Endodermal cell (in vitro differentiated cells): Measurements from ENCODE around the gene BOD1L1. TPM values are rescaled to one million over a fixed set of nuclear protein-coding genes. Genes with fewer than 3 reads are reported as not detected.
"Not testable (repeated sequence)": the region's sequence is repeated elsewhere in the genome, so short reads cannot be mapped to it uniquely, and the experiment has no call there.

Experiments
- DNase-seq: peaks from one replicate; pipeline ENCODE4 v3.0.0-alpha.2; 2017
- H3K27ac ChIP-seq: 2 replicates; pipeline ENCODE4 v1.5.1; 2013; ENCODE audit warnings: mild to moderate bottlenecking, low read depth, low read length, moderate library complexity
- H3K27me3 ChIP-seq: 2 replicates; pipeline ENCODE4 v1.6.1; 2013; ENCODE audit warnings: mild to moderate bottlenecking, low read length, moderate library complexity; ENCODE audit not compliant: insufficient read depth, control insufficient read depth, poor library complexity, severe bottlenecking
- H3K36me3 ChIP-seq: 2 replicates; pipeline ENCODE4 v1.7.0; 2013; ENCODE audit warnings: mild to moderate bottlenecking, low read length, moderate library complexity; ENCODE audit not compliant: control insufficient read depth, insufficient read depth
- H3K4me1 ChIP-seq: one replicate; pipeline ENCODE4 v1.7.0; 2013; ENCODE audit warnings: low read length; ENCODE audit not compliant: control insufficient read depth, insufficient read depth
- H3K4me3 ChIP-seq: 2 replicates; pipeline ENCODE4 v1.5.1; 2013; ENCODE audit warnings: mild to moderate bottlenecking, low read length, moderate library complexity
- H3K9ac ChIP-seq: 2 replicates; pipeline ENCODE4 v1.6.1; 2013; ENCODE audit warnings: mild to moderate bottlenecking, low read length, moderate library complexity; ENCODE audit not compliant: poor library complexity, severe bottlenecking; ENCODE audit errors: extremely low read depth
- H3K9me3 ChIP-seq: 2 replicates; pipeline ENCODE4 v1.6.1; 2013; ENCODE audit warnings: mild to moderate bottlenecking, low read length, moderate library complexity; ENCODE audit not compliant: control insufficient read depth
- H3K27ac Mint-ChIP-seq: 2 replicates; pipeline ENCODE4 v1.8.0; 2020; ENCODE audit warnings: mixed read lengths
- H3K27me3 Mint-ChIP-seq: 2 replicates; pipeline ENCODE4 v1.8.0; 2021; ENCODE audit warnings: mild to moderate bottlenecking, mixed read lengths; ENCODE audit not compliant: insufficient read depth
- H3K36me3 Mint-ChIP-seq: 2 replicates; pipeline ENCODE4 v1.8.0; 2020; ENCODE audit warnings: low read depth, mixed read lengths
- H3K4me1 Mint-ChIP-seq: 2 replicates; pipeline ENCODE4 v1.8.0; 2020; ENCODE audit warnings: mixed read lengths
- H3K4me3 Mint-ChIP-seq: 2 replicates; pipeline ENCODE4 v1.8.0; 2020; ENCODE audit warnings: mild to moderate bottlenecking, moderate library complexity, mixed read lengths
- H3K9me3 Mint-ChIP-seq: 2 replicates; pipeline ENCODE4 v1.8.0; 2020; ENCODE audit warnings: mild to moderate bottlenecking, mixed read lengths
- CTCF ChIP-seq: fragments of 200-600 bp; sonication (generic); conservative IDR thresholded peaks from 2 replicates; pipeline ENCODE4 v1.5.0; 2021; ENCODE audit warnings: antibody characterized with exemption, mild to moderate bottlenecking
- WGBS, 2 experiments: methylation state at CpG; one replicate each; pipeline versions ENCODE4 v1.1.5 to v1.1.7; 2013; ENCODE audit warnings: missing lambda C conversion rate in 2 of 2, mixed read lengths in 1 of 2; ENCODE audit not compliant: insufficient coverage in 1 of 2, insufficient read length in 1 of 2; 5-methylcytosine and 5-hydroxymethylcytosine counted together
- total RNA-seq, 2 donors: library from RNA; stranded (reverse); fragmentation: NEBNext Ultra II Directional in 1 of 2; extraction: Animal tissue kit (Norgen Biotek cat#: 25700) in 1 of 2; gene quantifications; 2 replicates in 1 of 2; 3 replicates in 1 of 2; pipeline ENCODE4 v1.2.1, GENCODE V29; 2021

The BOD1L1 gene
- total RNA-seq, 2 donors from 2014 or later: 42.5 to 46.3 TPM

- Mint-ChIP-seq H3K27me3 (no peaks in the 10 kb centered on the region), H3K4me1 (no peaks in the 10 kb centered on the region), H3K9me3 (no peaks in the 10 kb centered on the region), H3K36me3 (no peaks in the 10 kb centered on the region), H3K27ac (no peak overlapping the region), H3K4me3 (no peak overlapping the region)
- no peak for DNase-seq
- Histone ChIP-seq H3K27ac (no peak overlapping the region), H3K27me3 (no peaks in the 10 kb centered on the region), H3K4me1 (no peaks in the 10 kb centered on the region), H3K4me3 (no peak overlapping the region), H3K36me3 (no peaks in the 10 kb centered on the region), H3K9ac (no peak overlapping the region), H3K9me3 (no peaks in the 10 kb centered on the region)
- 82 to 83% methylated on average over 2 to 4 of the region's 4 CpGs for WGBS, 2 experiments
- no peak for TF ChIP-seq CTCF
These were observed 65.9 kb downstream of the BOD1L1 start for GRCh38 chr4:13561673-13562072.

- not testable (repeated sequence) for H3K9me3 ChIP-seq, H3K4me3 Mint-ChIP-seq, H3K27ac Mint-ChIP-seq, H3K27me3 ChIP-seq, DNase-seq, H3K9ac ChIP-seq, H3K27me3 Mint-ChIP-seq, H3K36me3 Mint-ChIP-seq, H3K36me3 ChIP-seq, H3K27ac ChIP-seq, H3K4me1 ChIP-seq, H3K9me3 Mint-ChIP-seq, H3K4me3 ChIP-seq, H3K4me1 Mint-ChIP-seq
- WGBS, 2 experiments: 76 to 89% methylated on average over 1 to 5 of the region's 5 CpGs
These were observed 67.4 kb downstream of the BOD1L1 start for GRCh38 chr4:13560111-13560510.

- no peak overlapping the region for H3K27ac ChIP-seq
- no peaks in the 10 kb centered on the region for H3K36me3 ChIP-seq
- 80 to 85% methylated on average over 2 of the region's 2 CpGs for WGBS, 2 experiments
- H3K9me3 ChIP-seq: no peaks in the 10 kb centered on the region
- H3K4me3 ChIP-seq: no peak overlapping the region
- no peak overlapping the region for H3K4me3 Mint-ChIP-seq
- no peaks in the 10 kb centered on the region for H3K27me3 ChIP-seq
- DNase-seq: no peak
- H3K4me1 Mint-ChIP-seq: no peaks in the 10 kb centered on the region
- no peaks in the 10 kb centered on the region for H3K4me1 ChIP-seq
- no peak overlapping the region for H3K9ac ChIP-seq
- no peak for TF ChIP-seq CTCF
- no peak overlapping the region for H3K27ac Mint-ChIP-seq
- no peaks in the 10 kb centered on the region for H3K27me3 Mint-ChIP-seq
- H3K36me3 Mint-ChIP-seq: no peaks in the 10 kb centered on the region
- H3K9me3 Mint-ChIP-seq: no peaks in the 10 kb centered on the region
These were observed 68.1 kb downstream of the BOD1L1 start for GRCh38 chr4:13559413-13559812.

- TF ChIP-seq CTCF: no peak
- Histone ChIP-seq H3K9me3 (no peaks in the 10 kb centered on the region), H3K9ac (no peak overlapping the region), H3K4me3 (no peak overlapping the region), H3K27me3 (no peaks in the 10 kb centered on the region), H3K36me3 (no peaks in the 10 kb centered on the region), H3K4me1 (no peaks in the 10 kb centered on the region), H3K27ac (no peak overlapping the region)
- Mint-ChIP-seq H3K27me3 (no peaks in the 10 kb centered on the region), H3K27ac (no peak overlapping the region), H3K36me3 (no peaks in the 10 kb centered on the region), H3K9me3 (no peaks in the 10 kb centered on the region), H3K4me3 (no peak overlapping the region), H3K4me1 (no peaks in the 10 kb centered on the region)
- DNase-seq: no peak
- WGBS, 2 experiments: 94% methylated on average over 1 of the region's 1 CpG; no CpG with 5 or more reads in 1 of the 2 experiments
These were observed 68.6 kb downstream of the BOD1L1 start for GRCh38 chr4:13558881-13559280.
